ENCODE measurements around the gene ADGRL1. TPM values are rescaled to one million over a fixed set of nuclear protein-coding genes. Genes with fewer than 3 reads are reported as not detected.
A peak's percentile ranks its signal among the peaks of the same experiment; 100 is the strongest.
"Not testable (repeated sequence)": the region's sequence is repeated elsewhere in the genome, so short reads cannot be mapped to it uniquely, and the experiment has no call there.

ADGRL1 gene
- total RNA-seq, 1 experiment from 2014 or later = 10.9 TPM

- no peak for DNase-seq (ENCODE audit: low spot score)
Observed at GRCh38 chr19:14161305-14161704, 44.7 kb downstream of the ADGRL1 start.

DNA sequence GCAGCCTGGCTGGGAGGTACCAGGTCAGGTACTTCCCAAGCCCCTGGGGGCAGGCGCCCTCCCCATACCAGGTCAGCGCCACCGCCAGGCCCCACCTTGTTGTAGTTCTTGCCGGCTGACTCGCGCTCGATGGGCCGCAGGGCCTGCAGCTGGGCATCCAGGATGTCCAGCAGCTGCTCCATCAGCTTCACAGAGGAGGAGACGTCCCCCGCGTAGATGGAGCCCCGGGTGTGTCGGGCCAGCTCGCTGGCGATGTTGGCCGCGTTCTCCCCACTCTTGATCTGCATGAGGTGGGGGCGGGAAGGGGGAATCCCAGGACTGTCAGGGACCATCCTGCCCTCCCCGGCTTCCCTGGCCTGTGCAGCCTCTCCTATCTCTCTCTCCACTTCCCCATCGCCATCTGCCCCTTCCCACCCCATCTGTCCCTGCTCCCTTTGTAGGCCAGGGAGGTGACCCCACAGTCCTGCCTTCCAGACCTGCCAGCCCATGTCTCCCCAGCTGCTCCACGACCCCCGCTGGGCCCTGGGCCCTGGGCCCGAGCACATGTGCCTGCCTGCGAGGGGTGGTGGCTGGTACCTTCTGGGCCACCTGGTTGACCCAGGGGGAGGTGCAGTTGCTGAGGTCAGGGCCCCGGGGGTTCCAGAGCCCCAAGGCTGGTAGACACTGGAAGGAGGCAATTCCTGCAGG, 45.8 kb downstream of the ADGRL1 start:
- DNase-seq (ENCODE audit: low spot score) = no peak

DNA sequence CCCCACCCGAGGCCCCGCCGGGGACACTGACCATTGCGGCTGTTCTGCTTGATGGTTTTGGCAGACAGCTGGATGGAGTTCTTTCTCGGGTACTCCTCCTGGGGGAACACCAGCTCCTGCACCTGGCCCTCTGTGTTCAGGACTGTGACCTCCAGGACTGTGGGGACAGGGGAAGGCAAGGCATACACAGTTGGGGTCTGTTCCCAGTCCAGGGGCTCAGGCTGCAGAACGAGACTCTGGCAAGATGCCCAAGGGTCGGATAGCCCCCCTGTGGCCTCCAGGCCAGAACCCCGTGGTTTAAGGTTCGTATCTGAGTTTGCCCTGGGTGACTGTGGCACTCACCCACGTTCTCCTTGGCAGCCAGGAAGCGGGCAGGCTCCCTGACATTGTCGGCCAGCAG, 46.9 kb downstream of the ADGRL1 start:
- no peak for DNase-seq (ENCODE audit: low spot score)

- no peak for DNase-seq (ENCODE audit: low spot score)
Observed at GRCh38 chr19:14158276-14159023, 47.5 kb downstream of the ADGRL1 start.

DNA sequence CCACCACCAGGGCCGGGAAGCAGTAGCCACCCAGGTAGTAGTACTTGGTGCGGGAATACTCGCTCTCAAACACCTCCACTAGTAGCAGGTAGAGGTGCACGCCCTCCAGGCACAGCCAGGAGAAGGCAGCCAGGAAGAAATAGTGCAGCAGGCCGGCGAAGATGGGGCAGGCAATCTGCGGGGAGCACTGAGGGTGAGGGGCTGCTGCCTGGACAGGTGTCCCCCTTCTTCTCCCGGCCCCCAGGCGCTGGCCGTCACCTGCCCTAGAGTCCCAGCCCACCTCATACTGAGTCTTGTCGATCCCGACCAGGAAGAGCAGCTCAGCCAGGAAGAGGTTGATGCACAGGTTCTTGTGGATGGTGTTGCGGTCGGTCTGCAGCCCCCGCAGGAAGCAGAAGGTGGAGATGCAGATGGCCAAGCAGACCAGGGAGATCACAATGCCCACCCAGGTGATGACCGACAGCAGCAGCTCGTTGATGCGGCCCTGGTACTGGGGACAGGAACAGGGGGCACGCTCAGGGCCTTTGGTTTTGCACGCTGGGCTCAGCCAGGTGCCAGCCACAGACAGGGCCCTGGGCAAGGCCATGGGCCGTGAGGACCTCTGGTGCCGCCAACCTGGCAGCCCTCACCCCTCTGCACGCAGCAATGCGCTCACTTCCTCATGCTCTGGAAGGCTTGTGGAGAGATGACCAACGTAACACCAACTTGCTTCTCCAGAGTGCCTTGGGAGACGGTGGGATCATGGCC, 48.8 kb downstream of the ADGRL1 start:
- DNase-seq (ENCODE audit: low spot score) = no peak

GRCh38 chr19:14156122-14156521, 49.8 kb downstream of the ADGRL1 start:
- DNase-seq (ENCODE audit: low spot score) = no peak

DNA sequence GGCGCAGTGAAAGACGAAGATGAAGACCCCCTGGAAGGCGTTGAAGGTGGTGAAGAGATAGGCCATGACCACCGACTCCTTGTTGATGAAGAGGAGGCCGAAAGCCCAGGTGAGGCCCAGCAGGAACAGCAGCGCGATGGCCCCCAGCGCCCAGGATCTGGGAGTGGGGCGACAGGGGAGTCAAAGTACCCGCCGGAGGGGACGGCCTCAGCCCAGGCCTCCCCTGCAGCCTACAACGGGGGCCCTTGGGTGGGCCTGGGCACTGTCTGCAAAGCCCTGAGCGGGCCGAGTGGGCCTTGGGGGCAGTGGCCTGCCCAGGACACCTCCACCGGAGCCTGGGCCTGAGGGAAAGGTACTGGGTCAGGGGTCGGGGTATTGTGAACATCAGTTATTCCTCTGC, 50.6 kb downstream of the ADGRL1 start:
- no peak for DNase-seq (ENCODE audit: low spot score)

DNA sequence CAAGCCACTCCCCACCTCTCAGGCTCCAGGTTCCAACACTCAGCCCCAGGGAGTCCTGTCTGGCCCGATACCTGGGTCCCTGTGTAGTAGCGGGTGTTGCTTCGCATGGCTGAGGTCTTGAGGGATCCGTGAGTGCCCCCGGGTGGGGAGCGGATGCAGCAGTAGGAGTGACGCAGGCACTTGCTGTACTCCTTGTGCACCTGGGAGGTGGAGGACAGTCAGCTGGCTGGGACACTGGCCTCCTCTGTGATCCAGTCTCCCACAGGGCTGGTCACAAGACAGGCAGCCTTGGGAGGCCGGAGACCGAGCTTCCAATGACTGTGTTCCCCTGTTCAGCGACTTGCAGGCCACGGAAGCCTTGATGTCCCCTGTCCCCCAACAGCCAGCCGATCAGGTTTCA, 53.3 kb downstream of the ADGRL1 start:
- no peak for DNase-seq (ENCODE audit: low spot score)

GRCh38 chr19:14150770-14151661, 55.0 kb downstream of the ADGRL1 start:
- no peak for DNase-seq (ENCODE audit: low spot score)

- no peak for DNase-seq (ENCODE audit: low spot score)
Observed at GRCh38 chr19:14150041-14150769, 55.8 kb downstream of the ADGRL1 start.

DNA sequence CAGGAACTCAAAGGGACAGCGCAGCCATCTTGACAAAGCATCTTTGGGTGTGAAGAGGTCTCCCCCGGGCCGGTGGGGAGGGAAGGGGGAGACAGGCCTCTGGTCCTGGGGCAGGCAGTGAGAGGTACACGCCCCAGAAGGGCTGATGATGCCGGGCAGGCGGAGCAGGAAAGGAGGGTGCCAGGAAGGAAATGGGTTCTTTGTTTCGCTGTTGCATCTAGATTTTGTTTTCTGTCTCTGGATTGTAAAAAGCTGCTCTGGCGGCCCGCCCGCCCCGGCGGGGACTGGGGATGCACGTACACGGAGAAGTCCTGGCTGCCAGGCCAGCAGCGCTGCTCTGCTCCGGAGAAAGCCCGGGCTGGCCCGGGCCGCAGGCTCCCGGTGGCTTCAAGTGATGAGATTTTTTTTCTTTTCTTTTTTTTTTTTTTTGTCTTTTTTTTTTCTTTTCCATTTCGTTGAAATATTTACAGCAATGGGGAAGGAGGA, 56.4 kb downstream of the ADGRL1 start:
- DNase-seq (ENCODE audit: low spot score) = no peak

- no peak for DNase-seq (ENCODE audit: low spot score)
Observed at GRCh38 chr19:14148751-14149410, 57.1 kb downstream of the ADGRL1 start.

GRCh38 chr19:14147797-14148605, 58.0 kb downstream of the ADGRL1 start:
- peak; percentile 39 for DNase-seq (ENCODE audit: low spot score)

DNA sequence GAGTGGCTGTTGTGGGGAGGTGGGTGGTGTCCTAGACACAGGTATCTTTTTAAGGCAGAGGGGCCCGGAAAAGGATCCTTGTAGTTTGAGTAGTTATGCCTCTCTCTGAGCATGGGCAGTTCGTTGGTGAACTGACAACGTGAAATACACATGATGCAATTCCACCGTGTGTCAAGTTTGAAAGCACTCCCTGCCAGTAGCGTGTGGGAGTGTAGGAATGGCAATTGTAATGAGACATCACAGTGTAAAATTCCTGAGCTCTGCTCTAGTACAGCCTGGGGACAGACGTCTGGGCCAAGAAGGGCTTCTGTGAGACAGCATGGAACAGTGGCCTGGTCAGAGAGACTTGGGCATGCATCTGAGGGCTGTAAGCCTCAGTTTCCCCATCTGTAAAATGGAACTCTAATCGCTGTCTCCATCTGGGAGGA, 59.2 kb downstream of the ADGRL1 start:
- DNase-seq (ENCODE audit: low spot score) = no peak

DNA sequence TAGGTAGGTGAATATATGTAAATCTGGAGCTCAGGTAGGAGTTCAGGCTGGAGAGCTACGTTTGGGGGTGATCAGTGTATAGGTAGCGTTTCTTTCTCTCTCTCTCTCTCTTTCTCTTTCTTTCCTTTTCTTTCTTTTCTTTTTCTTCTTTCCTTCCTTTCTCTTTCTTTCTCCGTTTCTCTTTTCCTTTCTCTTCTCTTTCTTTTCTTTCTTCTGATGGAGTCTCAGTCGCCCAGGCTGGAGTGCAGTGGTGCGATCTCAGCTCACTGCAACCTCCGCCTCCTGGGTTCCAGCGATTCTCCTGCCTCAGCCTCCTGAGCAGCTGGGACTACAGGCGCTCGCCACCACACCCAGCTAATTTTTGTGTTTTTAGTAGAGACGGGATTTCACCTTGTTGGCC, 59.8 kb downstream of the ADGRL1 start:
- not testable (repeated sequence) for DNase-seq (ENCODE audit: low spot score)

- DNase-seq (ENCODE audit: low spot score) = no peak
Observed at GRCh38 chr19:14145381-14145780, 60.6 kb downstream of the ADGRL1 start.

GRCh38 chr19:14142262-14143190, 63.4 kb downstream of the ADGRL1 start:
- no peak for DNase-seq (ENCODE audit: low spot score)

- no peak for DNase-seq (ENCODE audit: low spot score)
Observed at GRCh38 chr19:14141041-14141440, 64.9 kb downstream of the ADGRL1 start.
